Stimulated activated CD4-positive, alpha-beta T cell treated with anti-CD3 and anti-CD28 coated beads, Interleukin-12 subunit alpha, Interleukin-12 subunit beta, amount 100 ng/mL, for 48 hours (primary cell): Measurements from ENCODE around the gene INO80E.

ENCODE experiments used
- DNase-seq, 3 donors: peaks; one replicate each; pipeline ENCODE4 v3.0.0-alpha.2; 2020; ENCODE audit warnings: low read depth in 2 of 3, low spot score in 1 of 3

Gene INO80E

GRCh38 chr16:29975134-29975538 is 20.9 kb upstream of the INO80E start:
- no peak for DNase-seq

DNA sequence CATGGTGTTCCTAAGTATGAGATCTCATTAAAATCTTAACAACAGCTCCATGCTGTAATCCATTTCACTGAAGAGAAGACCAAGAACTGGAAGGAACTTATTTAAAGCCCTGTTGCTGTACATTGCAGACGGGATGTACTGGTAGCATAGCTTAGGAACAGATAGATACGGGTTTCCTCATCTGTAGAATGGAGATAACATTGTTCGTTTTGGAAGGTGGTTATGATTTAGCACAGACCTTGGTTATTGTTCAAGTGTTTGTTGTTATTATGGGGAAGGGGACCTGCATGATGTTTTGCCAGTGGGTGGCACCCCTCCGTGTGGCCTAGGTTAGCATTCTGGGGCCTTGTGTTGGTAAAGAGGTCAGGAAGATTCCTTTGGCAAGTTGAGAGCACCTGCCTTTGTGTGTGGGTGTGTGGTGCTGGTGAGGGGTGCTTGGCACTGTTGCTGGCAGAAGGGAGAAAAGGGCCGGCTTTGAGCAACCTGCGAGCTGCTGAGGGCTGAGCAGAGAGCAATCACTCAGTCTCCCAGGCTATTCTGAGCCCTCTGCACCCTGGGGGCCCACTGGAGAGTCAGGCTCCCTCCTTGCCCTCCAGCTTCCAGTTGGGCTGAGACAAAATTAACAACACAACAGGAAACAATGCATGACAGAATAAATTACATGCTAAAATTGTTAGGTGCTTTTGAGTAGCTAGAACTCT is 20.1 kb upstream of the INO80E start:
- DNase-seq, result no peak

GRCh38 chr16:29977063-29977825 is 18.8 kb upstream of the INO80E start:
- no peak for DNase-seq

DNA sequence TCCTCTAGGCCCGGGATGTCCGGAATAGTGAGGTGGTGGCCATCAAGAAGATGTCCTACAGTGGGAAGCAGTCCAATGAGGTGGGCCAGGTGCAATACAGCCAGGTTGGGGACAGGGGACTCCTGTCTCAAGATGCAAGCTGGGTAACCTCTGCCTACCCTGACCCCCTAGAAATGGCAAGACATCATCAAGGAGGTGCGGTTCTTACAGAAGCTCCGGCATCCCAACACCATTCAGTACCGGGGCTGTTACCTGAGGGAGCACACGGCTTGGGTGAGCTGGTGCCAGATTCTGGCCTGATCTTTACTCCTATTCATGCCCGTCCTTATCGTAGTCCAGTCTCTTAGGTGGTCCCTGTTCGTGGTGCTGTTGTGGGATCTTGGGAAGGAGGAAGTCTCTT is 18.0 kb upstream of the INO80E start:
- DNase-seq, result no peak

DNA sequence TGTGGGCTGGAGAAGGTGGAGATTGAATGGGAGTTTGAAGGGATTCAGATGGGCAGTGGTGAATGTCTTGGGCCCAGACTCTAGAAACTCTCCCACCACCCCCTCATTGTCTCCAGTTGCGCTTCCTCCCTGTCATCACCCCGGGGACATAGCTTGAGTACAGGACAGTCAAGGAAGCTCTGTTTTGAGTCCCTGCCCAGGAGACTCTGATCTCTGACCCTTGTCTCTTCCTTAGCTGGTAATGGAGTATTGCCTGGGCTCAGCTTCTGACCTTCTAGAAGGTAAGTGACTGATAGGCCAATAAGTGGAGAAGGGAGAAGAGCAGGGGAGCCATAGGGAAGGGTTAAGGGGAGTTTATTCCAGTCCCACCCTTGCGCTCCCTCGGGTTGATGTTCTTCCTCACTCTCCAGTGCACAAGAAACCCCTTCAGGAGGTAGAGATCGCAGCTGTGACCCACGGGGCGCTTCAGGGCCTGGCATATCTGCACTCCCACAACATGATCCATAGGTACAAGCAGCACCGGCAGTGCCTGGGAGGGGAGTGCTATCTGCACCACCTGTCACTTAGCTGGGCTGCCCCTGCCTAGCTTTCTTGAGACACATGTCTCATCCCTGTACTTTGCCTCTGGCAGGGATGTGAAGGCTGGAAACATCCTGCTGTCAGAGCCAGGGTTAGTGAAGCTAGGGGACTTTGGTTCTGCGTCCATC is 17.3 kb upstream of the INO80E start:
- no peak for DNase-seq

DNA sequence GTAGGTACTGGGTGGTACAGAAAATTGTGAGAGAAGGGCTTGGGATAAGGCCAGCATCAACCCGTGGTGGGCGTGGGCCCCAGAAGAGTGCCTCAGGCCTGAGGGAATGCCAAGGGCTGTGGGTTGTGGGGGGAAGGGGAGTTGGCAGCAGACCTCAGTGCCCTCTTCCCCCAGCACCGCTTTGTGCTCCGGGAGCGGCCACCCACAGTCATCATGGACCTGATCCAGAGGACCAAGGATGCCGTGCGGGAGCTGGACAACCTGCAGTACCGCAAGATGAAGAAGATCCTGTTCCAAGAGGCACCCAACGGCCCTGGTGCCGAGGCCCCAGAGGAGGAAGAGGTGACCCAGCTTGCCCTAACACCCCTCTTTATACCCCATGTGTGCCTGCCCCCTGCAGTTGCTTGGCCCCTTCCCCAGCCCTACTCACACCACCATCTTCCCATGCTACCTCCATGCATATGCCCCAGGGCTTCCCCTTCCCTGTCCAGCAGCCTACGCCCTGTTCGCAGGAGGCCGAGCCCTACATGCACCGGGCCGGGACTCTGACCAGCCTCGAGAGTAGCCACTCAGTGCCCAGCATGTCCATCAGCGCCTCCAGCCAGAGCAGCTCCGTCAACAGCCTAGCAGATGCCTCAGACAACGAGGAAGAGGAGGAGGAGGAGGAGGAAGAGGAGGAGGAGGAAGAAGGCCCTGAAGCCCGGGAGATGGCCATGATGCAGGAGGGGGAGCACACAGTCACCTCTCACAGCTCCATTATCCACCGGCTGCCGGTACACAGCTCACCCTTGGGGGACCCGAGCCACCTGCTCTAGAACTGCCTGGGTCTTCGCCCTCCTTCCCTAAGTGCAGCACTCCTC is 13.3 kb upstream of the INO80E start:
- no peak for DNase-seq

DNA sequence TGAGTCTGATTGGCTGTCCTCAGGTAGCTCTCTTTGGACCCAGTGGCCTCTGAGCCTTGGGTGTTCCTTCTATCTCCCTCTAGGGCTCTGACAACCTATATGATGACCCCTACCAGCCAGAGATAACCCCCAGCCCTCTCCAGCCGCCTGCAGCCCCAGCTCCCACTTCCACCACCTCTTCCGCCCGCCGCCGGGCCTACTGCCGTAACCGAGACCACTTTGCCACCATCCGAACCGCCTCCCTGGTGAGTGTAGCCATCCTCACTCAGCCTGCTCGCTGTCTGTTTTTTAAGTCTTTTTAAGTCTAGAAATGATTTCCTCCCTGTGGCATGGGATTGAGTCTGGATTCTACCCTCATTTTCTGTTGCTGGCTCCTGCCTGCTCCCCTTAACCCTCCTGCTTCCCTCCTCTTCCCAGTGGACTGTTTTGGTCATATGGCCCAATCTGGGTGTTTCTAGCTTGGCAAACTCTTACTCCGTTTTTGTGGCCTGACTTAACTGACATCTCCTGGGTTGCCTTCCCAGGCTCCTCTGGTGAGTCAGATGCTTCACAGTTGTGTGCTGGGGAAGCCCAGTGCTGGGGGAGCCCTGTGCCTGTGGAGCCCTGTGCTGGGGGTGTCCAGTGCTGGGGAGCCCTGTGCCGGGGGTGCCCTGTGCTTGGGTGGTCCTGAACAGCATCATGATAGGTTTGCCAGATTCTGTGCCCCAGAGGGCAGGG is 12.5 kb upstream of the INO80E start:
- no peak for DNase-seq

- no peak for DNase-seq
Observed at GRCh38 chr16:29984137-29984763, 11.8 kb upstream of the INO80E start.

GRCh38 chr16:29984764-29985147 is 11.3 kb upstream of the INO80E start:
- DNase-seq, result no peak

- no peak for DNase-seq
Observed at GRCh38 chr16:29985271-29985811, 10.7 kb upstream of the INO80E start.

- DNase-seq, result no peak
Observed at GRCh38 chr16:29986231-29986630, 9.8 kb upstream of the INO80E start.

GRCh38 chr16:29986931-29987330 is 9.1 kb upstream of the INO80E start:
- DNase-seq, result no peak

GRCh38 chr16:29987371-29988085 is 8.5 kb upstream of the INO80E start:
- no peak for DNase-seq

DNA sequence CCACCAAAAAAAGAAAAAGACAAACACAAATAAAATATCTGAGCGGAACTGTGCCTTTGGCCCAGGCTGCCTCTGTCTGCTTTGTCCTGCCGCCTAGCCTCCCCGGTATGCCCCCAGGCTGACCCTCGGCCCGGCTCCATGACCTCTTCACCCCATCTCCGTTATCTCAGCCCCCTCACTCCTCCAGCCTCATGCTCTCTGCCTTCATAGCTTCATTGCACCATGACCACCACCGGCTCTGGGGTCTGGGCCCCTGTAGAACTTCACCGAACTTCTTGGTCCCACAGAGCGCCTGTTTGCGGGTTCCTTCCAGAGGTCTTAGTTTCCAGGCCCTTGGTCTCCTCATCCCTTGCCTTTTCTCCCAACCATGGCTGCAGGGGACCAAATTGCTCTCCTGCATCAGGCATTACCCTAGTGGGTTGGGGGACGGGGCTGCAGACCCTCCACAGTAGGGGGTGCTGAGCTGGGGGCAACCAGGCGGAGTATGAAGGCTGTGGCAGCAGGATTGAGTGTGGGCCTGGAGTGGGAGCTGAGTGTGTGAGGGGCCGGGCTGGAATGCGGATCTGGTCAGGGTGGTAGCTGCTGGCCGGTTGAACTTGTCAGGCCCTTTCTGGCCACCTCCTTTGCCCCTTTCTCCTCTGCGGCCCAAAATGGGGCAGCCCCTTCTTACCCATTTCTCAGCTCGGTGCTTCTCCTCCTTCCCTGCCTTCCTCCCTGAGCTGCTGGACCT is 7.5 kb upstream of the INO80E start:
- no peak for DNase-seq

DNA sequence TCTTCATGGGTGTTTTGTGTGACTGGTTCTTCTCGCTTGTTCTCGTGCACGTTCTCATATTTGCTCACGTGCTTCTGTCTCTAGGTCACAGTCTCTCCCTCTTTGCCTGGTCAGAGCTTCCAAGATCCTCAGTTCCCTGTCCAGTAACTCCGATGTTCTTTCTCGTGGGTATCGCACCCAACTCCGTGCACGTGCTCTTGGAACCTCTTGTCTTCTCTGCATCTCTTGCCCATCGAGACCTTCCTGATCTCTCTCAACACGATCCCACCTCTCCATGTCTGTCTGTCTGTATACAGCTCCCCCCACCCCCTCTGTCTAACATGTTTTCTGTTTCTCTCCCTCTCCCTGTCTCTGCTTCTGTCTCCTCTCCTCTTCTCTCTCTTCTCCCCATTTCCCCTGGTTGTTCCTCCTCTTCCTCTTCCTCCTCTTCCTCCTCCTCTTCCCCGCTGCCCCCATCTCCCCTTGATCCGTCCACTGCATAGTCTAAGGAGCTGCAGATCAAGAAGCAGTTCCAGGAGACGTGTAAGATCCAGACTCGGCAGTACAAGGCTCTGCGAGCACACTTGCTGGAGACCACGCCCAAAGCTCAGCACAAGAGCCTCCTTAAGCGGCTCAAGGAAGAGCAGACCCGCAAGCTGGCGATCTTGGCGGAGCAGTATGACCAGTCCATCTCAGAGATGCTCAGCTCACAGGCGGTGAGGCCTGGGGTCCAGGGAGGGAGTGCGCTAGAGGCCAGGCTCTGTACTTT is 6.8 kb upstream of the INO80E start:
- no peak for DNase-seq

DNA sequence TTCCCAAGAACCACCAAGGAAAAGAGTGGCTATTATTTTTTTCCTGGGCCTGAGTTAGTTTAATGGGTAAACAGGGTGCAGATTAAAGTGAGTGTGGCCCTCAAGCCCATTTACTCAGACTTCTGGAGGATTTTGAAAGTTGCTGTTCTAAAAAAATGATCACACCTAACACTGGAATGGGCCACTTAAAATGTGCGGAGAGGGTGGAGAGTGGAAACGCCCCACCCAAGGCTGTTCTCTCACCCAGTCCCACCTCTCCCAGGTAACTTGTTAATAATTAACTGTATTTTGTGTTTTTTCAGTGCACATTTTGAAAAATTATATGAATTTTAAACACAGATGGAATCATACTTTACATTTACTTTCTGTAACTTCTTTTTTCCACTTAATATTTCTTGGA is 6.0 kb upstream of the INO80E start:
- DNase-seq, result no peak

GRCh38 chr16:29990883-29991570 is 5.0 kb upstream of the INO80E start:
- DNase-seq, result no peak
